Frontal cortex (tissue), 4 donors: ENCODE data around the gene UGT1A9. TPM values are rescaled to one million over a fixed set of nuclear protein-coding genes. Genes with fewer than 3 reads are reported as not detected.

Experiments
- DNase-seq, 2 donors: peaks; one replicate each; pipeline ENCODE4 v3.0.0; 2012; ENCODE audit warnings: low spot score in 2 of 2
- FAIRE-seq: peaks from 2 replicates; lab custom pipeline; 2012; peaks lifted over from hg19 to GRCh38; lab: Jason Lieb, UNC
- total RNA-seq: library from RNA; depleted of rRNA; stranded (reverse); fragments of >200 nt; gene quantifications from one replicate; pipeline ENCODE4 v1.2.3, GENCODE V29; 2014
- donor health status: control.
- donor health status: control.
- donor health status: control.

The UGT1A9 gene
- total RNA-seq, 1 donor from 2014 or later = not detected

DNA sequence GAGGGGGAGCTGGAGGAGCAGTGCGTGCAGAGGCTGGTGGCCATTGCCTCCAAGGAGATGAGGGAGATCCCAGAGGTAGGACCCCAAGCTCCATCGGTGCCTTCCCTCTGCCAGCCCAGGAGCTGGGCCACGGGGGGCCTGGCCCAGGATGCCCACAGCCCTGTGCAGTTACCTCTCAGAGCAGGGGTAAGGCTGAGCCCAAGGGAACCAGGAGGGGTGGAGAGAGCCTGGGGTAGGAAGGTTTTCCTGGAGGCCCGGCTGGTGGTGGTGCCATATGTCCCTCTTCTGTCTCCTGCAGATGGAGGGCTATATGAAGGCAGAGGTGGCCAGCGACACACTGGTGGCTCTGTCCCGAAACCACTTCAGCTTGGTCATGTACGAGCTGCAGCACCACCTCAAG is 117.9 kb downstream of the UGT1A9 start:
- DNase-seq (no peak), FAIRE-seq (no peak)

DNA sequence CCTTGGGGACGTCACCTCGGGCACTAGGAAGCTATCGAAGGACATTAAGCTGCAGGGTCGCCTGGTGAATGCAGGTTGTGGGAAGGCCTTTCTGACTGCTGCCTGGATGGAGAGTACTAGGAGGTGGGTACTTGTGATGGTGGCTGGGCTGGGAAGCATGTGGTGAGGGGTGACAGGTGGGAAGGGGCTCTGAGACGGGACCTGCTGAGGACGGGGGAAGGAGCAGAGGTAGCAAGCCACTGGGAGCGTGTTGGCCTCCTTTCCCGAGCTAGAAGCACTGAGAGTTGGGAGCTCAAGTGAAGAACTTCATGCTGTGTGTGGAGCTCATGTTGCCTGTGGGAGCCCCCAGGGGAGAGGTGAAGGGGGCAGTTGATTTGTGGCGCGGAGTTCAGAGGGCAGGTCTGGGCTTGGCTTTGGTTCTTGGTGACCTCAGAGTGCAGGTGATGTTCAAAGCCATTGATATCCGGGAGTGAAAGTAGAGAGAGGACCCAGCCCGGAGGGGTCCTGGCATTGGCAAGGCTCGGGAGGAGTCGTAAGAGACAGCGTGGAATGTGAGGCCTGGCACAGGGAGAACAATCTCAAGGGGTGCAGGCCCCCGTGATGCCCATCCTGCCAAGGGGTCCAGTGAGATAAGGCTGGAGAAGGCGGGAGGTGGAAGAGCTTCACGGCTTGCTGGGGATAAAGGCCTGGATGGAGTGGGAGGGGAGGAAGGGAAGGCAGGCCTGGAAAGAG is 119.6 kb downstream of the UGT1A9 start:
- no peak for DNase-seq
- FAIRE-seq = no peak

GRCh38 chr2:233791883-233792329 is 120.2 kb downstream of the UGT1A9 start:
- FAIRE-seq = no peak
- DNase-seq = no peak

DNA sequence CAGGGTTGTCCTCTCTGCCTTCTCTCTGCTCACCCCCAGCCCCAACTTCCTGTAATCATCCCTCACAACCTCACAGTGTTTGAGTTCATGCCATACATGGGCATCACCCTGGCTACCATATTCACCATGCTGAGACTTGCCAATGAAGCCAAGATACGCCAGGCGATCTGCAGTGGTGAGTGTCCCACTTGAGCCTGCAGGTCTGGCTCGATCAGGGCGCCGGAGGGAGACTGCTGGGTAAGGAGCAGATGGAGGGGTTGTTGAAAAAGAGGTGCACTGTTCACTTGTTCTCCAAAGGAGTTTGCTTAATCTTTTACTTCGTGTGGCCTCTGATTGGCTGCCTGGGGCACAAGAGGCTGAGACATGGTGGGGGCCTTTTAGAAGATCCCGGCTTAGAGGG is 121.0 kb downstream of the UGT1A9 start:
- DNase-seq = no peak
- no peak for FAIRE-seq

DNA sequence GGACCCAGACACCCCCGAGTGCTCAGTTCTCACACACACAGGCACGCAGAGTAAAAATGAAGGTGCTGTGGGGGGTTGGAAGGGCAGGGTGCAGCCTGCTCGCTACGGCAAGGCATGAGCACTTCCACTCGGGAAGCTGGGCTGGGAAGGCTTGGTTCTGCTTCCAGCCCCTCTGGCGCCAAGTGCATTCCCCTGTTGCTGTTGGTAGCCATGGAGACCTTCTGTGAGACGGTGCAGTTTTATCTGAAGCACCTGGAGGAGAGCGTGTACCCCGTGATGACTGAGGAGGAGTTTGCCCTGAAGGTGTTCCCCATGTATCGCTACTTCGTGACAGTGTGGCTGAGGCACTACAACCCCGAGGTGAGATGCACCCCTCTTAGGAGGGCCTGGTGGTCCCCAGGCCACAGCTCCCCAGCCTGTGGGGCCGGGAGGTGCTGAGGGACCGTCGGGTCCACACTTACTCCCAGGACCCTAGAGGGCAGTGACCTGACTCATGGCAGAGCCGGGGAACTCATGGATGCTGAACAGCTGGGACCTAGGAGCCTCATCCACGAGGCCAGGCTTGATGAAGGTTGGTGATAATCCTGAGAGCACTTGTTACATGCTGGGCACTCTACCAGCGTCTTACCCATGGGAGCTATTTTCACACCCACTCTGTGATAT is 121.9 kb downstream of the UGT1A9 start:
- FAIRE-seq (no peak), DNase-seq (no peak)

DNA sequence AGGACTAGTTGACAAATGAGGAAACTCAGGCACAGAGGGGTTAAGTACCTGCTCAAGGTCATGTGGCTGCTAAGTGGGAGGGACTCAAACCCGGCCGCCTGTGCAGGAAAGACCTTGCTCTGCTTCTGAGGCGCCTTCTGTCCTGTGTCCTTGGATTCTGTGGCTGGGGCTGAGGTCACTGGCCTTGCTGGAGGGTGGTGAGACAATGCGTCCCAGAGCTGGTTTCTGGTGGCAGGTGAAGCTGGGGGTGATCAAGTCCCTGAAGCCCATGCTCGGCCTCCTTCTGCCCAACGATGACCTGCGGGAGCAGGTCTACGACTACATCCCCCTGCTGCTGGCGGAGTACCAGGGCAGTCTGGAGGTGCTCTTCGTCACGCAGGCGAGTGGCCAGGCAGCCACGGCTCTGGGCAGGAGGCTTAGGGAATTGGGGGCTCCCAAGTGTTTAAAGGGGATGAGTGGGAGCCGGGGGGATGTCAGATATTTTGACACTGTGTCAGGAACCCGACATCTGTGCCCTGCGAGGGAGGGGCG is 122.5 kb downstream of the UGT1A9 start:
- no peak for DNase-seq
- no peak for FAIRE-seq

DNA sequence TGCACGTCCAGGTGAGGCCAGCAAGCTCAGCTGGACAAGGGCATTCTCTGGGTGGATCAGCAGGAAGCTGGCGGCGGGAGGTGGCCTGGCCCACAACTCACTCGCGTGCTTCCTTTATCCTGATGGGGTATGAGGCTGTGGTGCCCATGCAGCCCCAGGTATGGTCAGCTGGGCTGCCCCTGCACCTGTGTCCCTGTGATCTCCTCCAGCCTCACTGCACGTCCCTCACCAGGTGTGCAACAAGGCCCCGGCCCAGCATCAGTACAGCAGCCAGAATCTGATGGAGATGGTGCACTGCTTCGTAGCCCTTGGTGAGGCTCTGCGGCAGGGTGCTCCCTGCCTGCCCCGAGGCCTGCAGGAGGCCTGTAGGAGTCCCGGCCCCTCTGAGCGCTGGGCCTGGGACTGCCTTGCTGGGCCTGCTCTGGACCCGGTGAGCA is 124.1 kb downstream of the UGT1A9 start:
- no peak for FAIRE-seq

GRCh38 chr2:233796254-233796653 is 124.6 kb downstream of the UGT1A9 start:
- no peak for FAIRE-seq
- no peak for DNase-seq

More for the DNA sequence above, 124.1 kb downstream of the UGT1A9 start:
- no peak for DNase-seq

DNA sequence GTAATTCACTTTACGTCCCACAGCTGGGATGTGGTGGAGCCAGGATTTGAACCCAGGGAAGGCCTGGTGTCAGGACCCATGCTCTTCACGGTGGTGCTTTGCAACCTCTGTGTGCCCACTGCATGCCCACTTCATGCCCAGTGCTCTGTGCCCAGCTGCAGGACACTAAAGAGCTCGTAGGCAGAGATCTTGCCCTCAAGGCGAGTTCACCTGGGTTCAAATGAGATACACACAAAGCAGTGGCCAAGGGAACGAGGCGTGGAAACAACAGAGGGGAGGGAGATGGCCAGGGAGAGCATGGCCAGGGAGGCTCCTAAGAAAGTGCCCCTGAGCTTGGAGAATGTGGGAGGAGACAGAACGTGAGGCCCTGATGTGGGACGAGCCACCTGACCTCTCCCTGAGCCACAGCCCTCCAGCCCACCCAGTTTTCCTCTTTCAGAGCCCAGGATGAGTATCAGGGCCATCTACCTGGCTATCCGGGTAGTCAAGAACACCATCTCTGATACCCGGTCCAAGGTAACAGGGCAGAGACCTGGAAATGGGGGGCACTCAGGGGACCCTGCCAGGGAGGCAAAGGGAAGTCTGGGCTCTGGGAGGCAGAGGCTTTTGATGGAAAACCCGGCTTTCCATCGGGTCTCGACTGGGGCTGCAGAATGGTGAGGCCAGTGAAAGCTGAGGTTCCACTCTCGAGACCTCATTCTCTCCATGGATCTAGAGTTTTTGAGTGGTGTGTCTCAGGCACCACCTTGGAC is 126.8 kb downstream of the UGT1A9 start:
- DNase-seq = no peak
- FAIRE-seq = no peak

GRCh38 chr2:233799087-233799665 is 127.5 kb downstream of the UGT1A9 start:
- DNase-seq (no peak), FAIRE-seq (no peak)

DNA sequence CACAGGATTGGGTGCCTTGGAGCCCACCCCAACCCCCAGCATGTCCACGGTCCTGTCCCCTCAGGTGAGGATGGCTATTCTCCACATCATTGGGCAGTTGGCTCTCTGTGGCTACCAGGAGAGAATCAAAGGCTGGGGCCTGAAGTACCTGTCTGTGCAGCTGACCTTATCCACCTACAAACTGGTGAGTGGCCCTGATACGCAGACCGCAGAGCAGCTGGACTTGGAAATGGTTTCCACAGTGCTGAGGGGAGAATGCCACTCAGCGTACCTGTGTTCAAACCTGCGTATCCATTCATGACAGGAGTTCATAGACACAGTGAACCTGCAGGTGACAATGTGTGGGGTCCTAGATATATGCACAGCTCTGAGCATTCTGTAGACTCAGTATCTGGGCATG is 128.0 kb downstream of the UGT1A9 start:
- FAIRE-seq (no peak), DNase-seq (no peak)

GRCh38 chr2:233800208-233800607 is 128.5 kb downstream of the UGT1A9 start:
- DNase-seq = no peak
- no peak for FAIRE-seq

DNA sequence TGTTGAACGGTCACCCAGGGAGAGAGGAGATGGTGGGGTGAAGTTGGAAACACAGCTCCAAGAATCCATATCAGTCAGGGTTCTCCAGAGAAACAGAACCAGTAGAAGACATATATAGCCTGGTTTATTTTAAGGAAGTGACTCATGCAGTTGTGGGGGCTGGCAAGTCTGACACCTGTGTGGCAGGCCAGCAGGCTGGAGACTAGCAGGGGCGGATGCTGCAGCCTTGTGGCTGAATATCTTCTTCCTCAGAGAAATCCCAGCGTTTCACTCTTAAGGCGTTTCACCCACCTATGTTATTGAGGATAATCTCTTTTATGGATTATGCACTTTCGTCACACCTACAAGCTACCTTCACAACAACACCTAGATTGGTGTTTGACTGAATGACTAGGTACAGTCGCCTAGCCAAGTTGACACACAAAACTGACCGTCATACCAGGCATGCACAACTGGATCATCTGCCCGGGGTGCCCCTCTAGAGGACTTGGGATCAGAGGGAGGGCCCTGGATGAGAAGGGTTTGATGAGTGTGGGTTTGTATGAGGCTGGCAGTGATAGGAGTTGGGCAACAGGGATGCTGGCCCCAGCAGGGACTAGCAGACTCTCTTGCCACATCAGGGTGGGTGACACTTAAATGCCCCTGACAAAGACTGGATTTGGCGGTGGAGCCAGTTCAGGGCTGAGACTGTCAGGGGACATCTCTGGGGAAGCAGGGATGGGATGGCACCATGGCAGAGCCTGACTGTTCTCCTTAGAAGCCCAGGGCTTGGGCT is 129.8 kb downstream of the UGT1A9 start:
- FAIRE-seq (no peak), DNase-seq (peak in 1 of 2 donors; percentile 35)

- FAIRE-seq (no peak), DNase-seq (no peak)
Observed at GRCh38 chr2:233802132-233802815, 130.6 kb downstream of the UGT1A9 start.

- FAIRE-seq (no peak), DNase-seq (no peak)
Observed at GRCh38 chr2:233803292-233803911, 131.7 kb downstream of the UGT1A9 start.

- FAIRE-seq = no peak
Observed at GRCh38 chr2:233803994-233804393, 132.3 kb downstream of the UGT1A9 start.

DNA sequence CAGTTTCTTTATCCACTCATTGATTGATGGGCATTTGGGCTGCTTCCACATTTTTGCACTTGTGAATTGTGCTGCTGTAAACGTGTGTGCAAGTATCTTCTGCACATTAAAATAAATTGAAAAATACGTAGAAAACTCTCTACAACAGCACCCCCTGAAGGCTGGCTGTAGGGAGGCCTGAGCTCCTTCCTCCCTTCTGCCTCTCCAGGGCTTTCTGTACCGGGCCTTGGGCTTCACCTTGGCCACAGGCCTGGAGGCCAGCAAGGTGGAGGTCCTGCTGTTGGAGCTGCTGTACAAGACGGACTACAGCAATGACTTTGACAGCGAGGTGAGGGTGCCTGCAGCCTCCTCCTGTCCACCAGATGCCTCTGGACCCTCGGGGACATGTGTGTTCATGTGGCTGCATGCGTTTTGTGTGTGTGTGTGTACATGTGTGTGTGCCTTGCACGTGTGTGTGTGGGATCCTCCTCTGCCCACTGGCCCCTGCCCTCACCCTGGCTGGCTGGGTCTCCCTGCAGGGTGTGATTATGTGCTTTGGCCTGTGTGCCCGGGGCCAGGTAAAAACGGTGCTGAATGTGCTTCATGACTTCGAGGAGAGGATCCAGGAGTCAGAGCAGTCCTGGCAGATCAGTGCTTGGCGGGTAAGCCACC is 135.6 kb downstream of the UGT1A9 start:
- FAIRE-seq = no peak

More at GRCh38 chr2:233803994-233804393, 132.3 kb downstream of the UGT1A9 start:
- DNase-seq = no peak

More for the DNA sequence above, 135.6 kb downstream of the UGT1A9 start:
- DNase-seq = no peak
